ENCODE measurements around the gene TASP1. TPM values are rescaled to one million over a fixed set of nuclear protein-coding genes. Genes with fewer than 3 reads are reported as not detected.

Gene TASP1
- total RNA-seq, 2 donors from 2014 or later, result 15.8 to 16.6 TPM

GRCh38 chr20:13515796-13516558, 122.8 kb downstream of the TASP1 start:
- no peaks in the 10 kb centered on the region for H3K27me3 Mint-ChIP-seq (ENCODE audit: insufficient read depth)
- H3K27ac Mint-ChIP-seq, result no peak overlapping the region
- Histone ChIP-seq H3K9me3 (ENCODE audit: control insufficient read depth, low read length) (peaks cover 5% of the 10 kb centered on the region), H3K27me3 (ENCODE audit: control insufficient read depth, insufficient read depth, low read length, poor library complexity, severe bottlenecking) (no peaks in the 10 kb centered on the region), H3K4me3 (ENCODE audit: low read length) (no peak overlapping the region), H3K4me1 (ENCODE audit: control insufficient read depth, insufficient read depth, low read length) (no peaks in the 10 kb centered on the region), H3K36me3 (ENCODE audit: control insufficient read depth, insufficient read depth, low read length) (peaks cover 11% of the 10 kb centered on the region), H3K9ac (ENCODE audit: extremely low read depth, low read length, poor library complexity, severe bottlenecking) (no peak overlapping the region), H3K27ac (ENCODE audit: low read depth, low read length) (no peak overlapping the region)
- H3K9me3 Mint-ChIP-seq, result peaks cover 11% of the 10 kb centered on the region
- TF ChIP-seq, protein P1, sequence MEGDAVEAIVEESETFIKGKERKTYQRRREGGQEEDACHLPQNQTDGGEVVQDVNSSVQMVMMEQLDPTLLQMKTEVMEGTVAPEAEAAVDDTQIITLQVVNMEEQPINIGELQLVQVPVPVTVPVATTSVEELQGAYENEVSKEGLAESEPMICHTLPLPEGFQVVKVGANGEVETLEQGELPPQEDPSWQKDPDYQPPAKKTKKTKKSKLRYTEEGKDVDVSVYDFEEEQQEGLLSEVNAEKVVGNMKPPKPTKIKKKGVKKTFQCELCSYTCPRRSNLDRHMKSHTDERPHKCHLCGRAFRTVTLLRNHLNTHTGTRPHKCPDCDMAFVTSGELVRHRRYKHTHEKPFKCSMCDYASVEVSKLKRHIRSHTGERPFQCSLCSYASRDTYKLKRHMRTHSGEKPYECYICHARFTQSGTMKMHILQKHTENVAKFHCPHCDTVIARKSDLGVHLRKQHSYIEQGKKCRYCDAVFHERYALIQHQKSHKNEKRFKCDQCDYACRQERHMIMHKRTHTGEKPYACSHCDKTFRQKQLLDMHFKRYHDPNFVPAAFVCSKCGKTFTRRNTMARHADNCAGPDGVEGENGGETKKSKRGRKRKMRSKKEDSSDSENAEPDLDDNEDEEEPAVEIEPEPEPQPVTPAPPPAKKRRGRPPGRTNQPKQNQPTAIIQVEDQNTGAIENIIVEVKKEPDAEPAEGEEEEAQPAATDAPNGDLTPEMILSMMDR (conservative IDR thresholded peaks at IDR 0.05), result no peak
- WGBS, 2 experiments (ENCODE audit: insufficient coverage in 1 of 2, insufficient read length in 1 of 2), result 97 to 100% methylated on average over 1 to 4 of the region's 5 CpGs
- peaks cover 31% of the 10 kb centered on the region for H3K36me3 Mint-ChIP-seq (ENCODE audit: low read depth)
- DNase-seq, result no peak
- no peaks in the 10 kb centered on the region for H3K4me1 Mint-ChIP-seq
- no peak overlapping the region for H3K4me3 Mint-ChIP-seq

DNA sequence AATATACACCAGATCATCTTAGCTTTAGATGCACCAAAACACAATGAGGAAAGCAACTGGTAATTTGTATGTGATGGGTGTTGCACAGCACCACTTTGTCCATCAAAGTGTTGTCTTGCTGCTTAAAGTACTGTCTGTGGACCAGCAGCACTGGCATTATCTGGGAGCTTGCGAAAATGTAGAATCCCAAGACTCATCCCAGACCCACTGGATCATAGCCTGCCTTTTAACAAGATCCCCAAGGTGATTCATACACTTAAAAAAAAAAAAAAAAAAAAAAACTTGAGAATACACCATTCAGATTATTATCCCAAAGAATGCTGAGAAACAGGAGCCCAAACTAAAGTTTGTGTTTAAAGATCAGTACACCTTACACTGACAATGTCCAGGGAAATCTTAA, 123.4 kb downstream of the TASP1 start:
- no peaks in the 10 kb centered on the region for H3K4me1 ChIP-seq (ENCODE audit: control insufficient read depth, insufficient read depth, low read length)
- H3K27me3 ChIP-seq (ENCODE audit: control insufficient read depth, insufficient read depth, low read length, poor library complexity, severe bottlenecking), result no peaks in the 10 kb centered on the region
- peaks cover 5% of the 10 kb centered on the region for H3K9me3 ChIP-seq (ENCODE audit: control insufficient read depth, low read length)
- 83% methylated on average over 1 of the region's 1 CpG; no CpG with 5 or more reads in 1 of the 2 experiments for WGBS, 2 experiments (ENCODE audit: insufficient coverage in 1 of 2, insufficient read length in 1 of 2)
- Mint-ChIP-seq H3K4me3 (no peak overlapping the region), H3K4me1 (no peaks in the 10 kb centered on the region), H3K36me3 (ENCODE audit: low read depth) (peaks cover 29% of the 10 kb centered on the region), H3K27me3 (ENCODE audit: insufficient read depth) (no peaks in the 10 kb centered on the region), H3K9me3 (peaks cover 11% of the 10 kb centered on the region), H3K27ac (no peak overlapping the region)
- no peak overlapping the region for H3K4me3 ChIP-seq (ENCODE audit: low read length)
- TF ChIP-seq, protein P1 (conservative IDR thresholded peaks at IDR 0.05), result no peak
- no peak overlapping the region for H3K27ac ChIP-seq (ENCODE audit: low read depth, low read length)
- DNase-seq, result no peak
- peaks cover 11% of the 10 kb centered on the region for H3K36me3 ChIP-seq (ENCODE audit: control insufficient read depth, insufficient read depth, low read length)
- H3K9ac ChIP-seq (ENCODE audit: extremely low read depth, low read length, poor library complexity, severe bottlenecking), result no peak overlapping the region

DNA sequence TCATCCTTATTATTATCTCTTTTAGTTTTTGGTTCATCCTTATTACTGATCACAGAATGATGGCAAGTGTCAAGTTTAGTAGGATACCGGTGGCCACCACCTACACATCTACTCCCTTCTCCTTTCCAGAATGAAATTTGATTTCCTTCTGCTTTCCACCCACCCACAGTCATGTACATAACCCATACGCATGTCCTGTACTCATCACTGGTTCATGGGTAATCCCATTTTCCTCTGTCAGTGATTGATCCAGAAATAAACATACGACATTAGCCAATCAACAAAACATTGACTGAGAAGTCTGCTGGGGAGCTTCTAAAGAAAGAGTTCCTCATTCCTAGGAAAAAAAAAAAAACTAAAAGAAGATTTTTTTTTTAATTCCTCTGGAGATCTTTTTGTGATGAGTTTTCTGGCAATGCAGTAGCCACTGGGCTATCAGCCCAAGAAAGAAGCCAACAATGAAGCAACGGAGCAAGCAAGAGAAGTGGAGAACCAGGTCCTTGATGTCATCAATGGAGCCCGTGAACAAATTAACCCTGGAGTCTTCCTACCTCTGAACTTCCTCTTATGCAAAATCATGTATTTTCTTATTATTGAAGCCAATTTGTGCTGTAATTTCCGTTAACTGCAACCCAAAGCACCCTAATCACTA, 127.8 kb downstream of the TASP1 start:
- 97 to 100% methylated on average over 1 to 6 of the region's 6 CpGs for WGBS, 2 experiments (ENCODE audit: insufficient coverage in 1 of 2, insufficient read length in 1 of 2)
- H3K4me3 ChIP-seq (ENCODE audit: low read length), result no peak overlapping the region
- Mint-ChIP-seq H3K4me3 (no peak overlapping the region), H3K9me3 (peaks cover 19% of the 10 kb centered on the region), H3K27ac (no peak overlapping the region), H3K27me3 (ENCODE audit: insufficient read depth) (no peaks in the 10 kb centered on the region), H3K4me1 (no peaks in the 10 kb centered on the region), H3K36me3 (ENCODE audit: low read depth) (peaks cover 54% of the 10 kb centered on the region)
- no peak overlapping the region for H3K9ac ChIP-seq (ENCODE audit: extremely low read depth, low read length, poor library complexity, severe bottlenecking)
- H3K4me1 ChIP-seq (ENCODE audit: control insufficient read depth, insufficient read depth, low read length), result no peaks in the 10 kb centered on the region
- TF ChIP-seq, protein P1 (conservative IDR thresholded peaks at IDR 0.05), result no peak
- H3K27me3 ChIP-seq (ENCODE audit: control insufficient read depth, insufficient read depth, low read length, poor library complexity, severe bottlenecking), result no peaks in the 10 kb centered on the region
- DNase-seq, result no peak
- H3K9me3 ChIP-seq (ENCODE audit: control insufficient read depth, low read length), result peaks cover 15% of the 10 kb centered on the region
- peaks cover 15% of the 10 kb centered on the region for H3K36me3 ChIP-seq (ENCODE audit: control insufficient read depth, insufficient read depth, low read length)
- no peak overlapping the region for H3K27ac ChIP-seq (ENCODE audit: low read depth, low read length)

Data from endodermal cell (in vitro differentiated cells).